ENCODE measurements around the gene PDE11A.

- TF ChIP-seq CTCF (IDR thresholded peaks at IDR 0.05; ENCODE audit: insufficient read depth, low read length, poor library complexity, severe bottlenecking) (no peak), EZH2phosphoT487 (conservative IDR thresholded peaks at IDR 0.05; ENCODE audit: low read length) (no peak)
Measured at GRCh38 chr2:177679611-177680605, 392.7 kb downstream of the PDE11A start.

All from SU-DHL-6 (cell line).